ENCODE measurements around the gene MRPL21.

DNA sequence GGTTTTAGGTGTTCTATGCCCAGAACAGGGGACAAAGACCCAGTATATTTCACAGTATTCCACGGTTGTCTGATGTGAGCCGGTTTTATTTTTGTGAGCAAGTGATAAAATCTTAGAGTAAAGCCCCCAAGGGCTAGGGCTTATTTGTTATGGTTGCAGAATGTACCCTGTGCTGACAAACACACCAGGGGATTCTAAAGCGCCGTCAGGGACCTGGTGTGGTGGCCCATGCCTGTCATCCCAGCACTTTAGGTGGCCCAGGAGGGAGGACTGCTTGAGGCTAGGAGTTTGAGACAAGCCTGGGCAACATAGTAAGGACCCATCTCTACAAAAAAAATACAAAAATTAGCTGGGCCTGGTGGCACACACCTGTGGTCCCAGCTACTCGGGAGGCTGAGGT lies 22.8 kb downstream of the MRPL21 start:
- TF ChIP-seq POLR2AphosphoS5 (IDR thresholded peaks at IDR 0.05) (no peak), POLR2A (IDR thresholded peaks at IDR 0.05) (no peak)
- TF ChIP-seq, protein P1, sequence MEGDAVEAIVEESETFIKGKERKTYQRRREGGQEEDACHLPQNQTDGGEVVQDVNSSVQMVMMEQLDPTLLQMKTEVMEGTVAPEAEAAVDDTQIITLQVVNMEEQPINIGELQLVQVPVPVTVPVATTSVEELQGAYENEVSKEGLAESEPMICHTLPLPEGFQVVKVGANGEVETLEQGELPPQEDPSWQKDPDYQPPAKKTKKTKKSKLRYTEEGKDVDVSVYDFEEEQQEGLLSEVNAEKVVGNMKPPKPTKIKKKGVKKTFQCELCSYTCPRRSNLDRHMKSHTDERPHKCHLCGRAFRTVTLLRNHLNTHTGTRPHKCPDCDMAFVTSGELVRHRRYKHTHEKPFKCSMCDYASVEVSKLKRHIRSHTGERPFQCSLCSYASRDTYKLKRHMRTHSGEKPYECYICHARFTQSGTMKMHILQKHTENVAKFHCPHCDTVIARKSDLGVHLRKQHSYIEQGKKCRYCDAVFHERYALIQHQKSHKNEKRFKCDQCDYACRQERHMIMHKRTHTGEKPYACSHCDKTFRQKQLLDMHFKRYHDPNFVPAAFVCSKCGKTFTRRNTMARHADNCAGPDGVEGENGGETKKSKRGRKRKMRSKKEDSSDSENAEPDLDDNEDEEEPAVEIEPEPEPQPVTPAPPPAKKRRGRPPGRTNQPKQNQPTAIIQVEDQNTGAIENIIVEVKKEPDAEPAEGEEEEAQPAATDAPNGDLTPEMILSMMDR (IDR thresholded peaks at IDR 0.05) = no peak
